ENCODE measurements around the gene OVOL1. TPM values are rescaled to one million over a fixed set of nuclear protein-coding genes. Genes with fewer than 3 reads are reported as not detected.
"Not testable (repeated sequence)": the region's sequence is repeated elsewhere in the genome, so short reads cannot be mapped to it uniquely, and the experiment has no call there.

OVOL1 gene
- total RNA-seq: not detected

GRCh38 chr11:65786786-65787636, at the start of gene OVOL1:
OVOL1 (plus strand) TSS chr11:65787063; CDS start chr11:65787374, 311 bp downstream.
- DNase-seq: no peak

GRCh38 chr11:65739022-65739421, 47.8 kb upstream of the OVOL1 start:
- no peak for DNase-seq

DNA sequence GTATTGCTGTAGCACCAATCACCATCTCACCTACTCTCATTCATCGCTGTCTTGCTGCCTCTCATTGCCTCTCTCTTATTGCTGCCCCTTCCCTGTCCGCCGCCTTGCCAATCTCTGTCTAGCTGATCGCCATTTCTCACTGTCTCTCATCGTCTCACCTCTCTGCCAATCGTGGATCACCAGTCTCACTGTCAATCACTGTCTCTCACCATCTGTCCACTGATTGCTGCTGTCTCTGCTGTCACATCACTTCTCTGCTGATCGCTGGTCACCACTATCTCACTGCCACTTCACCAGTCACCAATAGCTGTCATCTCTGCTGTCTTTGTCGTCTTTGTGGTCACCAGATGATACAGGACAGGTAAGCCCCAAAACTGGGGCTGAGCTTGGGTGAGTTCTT, 45.7 kb upstream of the OVOL1 start:
- no peak for DNase-seq

GRCh38 chr11:65742353-65742752, 44.5 kb upstream of the OVOL1 start:
- DNase-seq: no peak

DNA sequence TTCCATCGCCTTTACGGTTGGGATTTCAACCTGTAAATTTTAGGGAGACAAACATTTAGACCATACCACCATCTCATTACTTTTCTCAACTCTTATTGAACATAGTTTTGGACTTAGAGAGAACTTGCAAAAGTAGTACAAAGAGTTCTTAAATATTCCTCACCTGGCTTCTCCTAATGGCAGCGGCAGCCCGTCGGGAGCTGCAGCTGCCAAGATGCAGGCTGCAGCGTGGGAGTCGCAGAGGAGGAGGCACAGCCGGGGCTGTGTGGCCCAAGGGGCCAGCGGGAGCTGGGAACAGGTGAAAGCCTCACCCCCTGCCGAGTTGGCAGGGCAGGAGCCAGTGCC, 43.2 kb upstream of the OVOL1 start:
- DNase-seq: no peak

- DNase-seq: no peak
These were observed 42.7 kb upstream of the OVOL1 start for GRCh38 chr11:65744026-65744698.

DNA sequence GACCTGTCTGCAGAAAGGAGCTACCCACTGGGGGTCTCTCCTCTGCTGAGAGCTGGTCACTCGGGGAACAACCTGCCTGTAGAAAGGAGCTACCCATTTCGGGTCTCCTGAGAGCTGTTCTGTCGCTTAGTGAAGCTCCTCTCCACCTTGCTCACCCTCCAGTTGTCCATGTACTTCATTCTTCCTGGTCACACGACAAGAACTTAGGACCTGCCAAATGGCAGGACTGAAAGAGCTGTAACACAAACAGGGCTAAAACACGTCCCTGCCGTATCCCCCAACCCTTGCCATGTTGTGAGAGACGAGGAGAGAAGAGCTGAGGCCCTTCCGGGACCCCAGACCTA, 42.2 kb upstream of the OVOL1 start:
- no peak for DNase-seq

DNA sequence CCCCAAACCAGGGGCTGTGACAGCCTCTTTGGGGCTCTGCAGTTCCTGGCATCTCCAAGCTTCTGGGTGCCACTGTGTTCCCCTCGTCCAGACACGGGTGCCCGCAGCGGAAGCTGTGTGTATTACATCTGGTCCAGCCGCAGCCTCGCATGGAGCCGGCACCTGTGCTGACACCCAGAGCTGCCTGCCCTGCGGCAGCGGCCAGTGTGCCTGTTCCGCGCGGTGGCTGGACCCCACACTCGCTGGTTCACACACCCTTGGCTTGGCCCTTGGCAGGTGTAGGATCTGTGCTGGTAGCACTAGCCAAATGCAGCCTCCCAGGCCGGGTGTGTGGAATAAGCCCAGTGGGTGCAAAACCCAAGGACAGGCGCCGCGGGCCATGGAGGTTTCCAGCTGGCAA, 41.8 kb upstream of the OVOL1 start:
- no peak for DNase-seq

GRCh38 chr11:65762169-65762568, 24.7 kb upstream of the OVOL1 start:
- DNase-seq: not testable (repeated sequence)

DNA sequence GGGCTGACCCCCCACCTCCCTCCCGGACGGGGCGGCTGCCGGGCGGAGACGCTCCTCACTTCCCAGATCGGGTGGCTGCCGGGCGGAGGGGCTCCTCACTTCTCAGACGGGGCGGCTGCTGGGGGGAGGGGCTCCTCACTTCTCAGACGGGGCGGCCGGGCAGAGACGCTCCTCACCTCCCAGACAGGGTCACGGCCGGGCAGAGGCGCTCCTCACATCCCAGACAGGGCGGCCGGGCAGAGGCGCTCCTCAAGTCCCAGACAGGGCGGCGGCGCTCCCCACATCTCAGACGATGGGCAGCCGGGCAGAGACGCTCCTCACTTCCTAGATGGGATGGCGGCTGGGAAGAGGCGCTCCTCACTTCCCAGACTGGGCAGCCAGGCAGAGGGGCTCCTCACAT, 24.0 kb upstream of the OVOL1 start:
- not testable (repeated sequence) for DNase-seq

DNA sequence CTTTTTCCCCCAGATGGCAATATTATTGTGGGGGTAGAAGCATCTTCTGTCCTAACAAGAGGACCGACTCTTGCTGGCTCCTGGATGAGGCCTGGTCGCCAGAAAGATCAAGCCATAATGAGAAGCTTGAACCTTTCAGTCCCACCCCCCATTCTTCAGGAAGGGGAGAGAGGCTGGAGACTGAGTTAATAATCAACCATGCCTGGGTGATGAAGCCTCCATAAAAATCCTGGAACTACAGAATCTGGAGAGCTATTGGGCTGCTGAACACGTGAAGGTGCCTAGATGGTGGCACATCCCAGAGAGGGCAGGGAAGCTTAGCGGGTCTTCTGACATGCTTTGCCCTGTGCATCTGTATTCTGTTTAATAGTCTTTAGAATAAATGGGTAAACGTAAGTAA, 22.4 kb upstream of the OVOL1 start:
- no peak for DNase-seq

DNA sequence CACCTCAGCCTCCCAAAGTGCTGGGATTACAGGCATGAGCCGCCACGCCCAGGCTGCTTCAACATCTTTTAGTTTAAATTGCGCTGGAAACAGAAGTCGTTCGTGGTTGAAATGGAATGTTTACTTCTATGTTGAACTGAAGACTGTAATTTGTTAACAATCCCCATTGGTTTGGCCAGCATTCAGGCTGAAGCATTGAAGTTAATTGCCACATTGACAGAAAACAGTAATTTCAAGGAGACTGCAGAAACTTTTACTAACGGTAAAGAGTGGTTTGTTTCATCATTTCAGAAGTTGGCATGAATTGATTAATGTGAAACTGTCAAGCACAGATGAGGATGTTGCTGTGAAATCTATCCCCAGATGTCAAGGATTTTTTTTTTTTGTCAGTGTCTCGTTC, 20.3 kb upstream of the OVOL1 start:
- DNase-seq: no peak

DNA sequence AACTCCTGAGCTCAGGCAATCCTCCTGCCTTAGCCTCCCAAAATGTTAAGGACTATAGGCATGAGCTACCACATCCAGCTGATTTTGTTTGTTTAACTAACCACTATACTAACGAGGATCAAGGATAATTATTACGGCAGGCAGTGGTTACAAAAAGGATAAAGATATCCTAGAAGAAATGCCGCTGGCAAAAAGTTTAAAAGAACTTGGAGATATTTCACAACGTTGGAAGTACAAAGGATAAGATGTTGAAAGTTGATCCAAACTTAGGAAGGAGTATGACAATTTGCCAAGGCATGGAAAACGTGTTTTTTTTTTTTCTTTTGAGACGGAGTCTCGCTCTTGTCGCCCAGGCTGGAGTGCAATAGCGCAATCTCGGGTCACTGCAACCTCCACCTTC, 19.5 kb upstream of the OVOL1 start:
- DNase-seq: no peak

DNA sequence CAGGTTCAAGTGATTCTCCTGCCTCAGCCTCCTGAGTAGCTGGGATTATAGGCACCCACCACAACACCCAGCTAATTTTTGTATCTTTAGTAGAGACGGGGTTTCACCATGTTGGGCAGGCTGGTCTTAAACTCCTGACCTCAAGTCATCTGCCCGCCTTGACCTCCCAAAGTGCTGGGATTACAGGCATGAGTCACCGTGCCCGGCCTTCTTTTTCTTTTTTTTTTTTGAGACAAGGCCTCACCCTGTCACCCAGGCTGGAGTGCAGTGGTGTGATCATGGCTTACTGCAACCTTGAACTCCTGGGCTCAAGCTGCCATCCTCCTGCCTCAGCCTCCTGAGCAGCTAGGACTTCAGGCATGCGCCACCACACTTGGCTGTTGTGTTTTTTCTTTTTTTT, 19.1 kb upstream of the OVOL1 start:
- DNase-seq: not testable (repeated sequence)

- no peak for DNase-seq
These were observed 15.8 kb upstream of the OVOL1 start for GRCh38 chr11:65770951-65771567.

GRCh38 chr11:65771589-65772112, 15.2 kb upstream of the OVOL1 start:
- DNase-seq: no peak

GRCh38 chr11:65773784-65774411, 13.0 kb upstream of the OVOL1 start:
- no peak for DNase-seq

GRCh38 chr11:65774525-65775306, 12.1 kb upstream of the OVOL1 start:
- no peak for DNase-seq

DNA sequence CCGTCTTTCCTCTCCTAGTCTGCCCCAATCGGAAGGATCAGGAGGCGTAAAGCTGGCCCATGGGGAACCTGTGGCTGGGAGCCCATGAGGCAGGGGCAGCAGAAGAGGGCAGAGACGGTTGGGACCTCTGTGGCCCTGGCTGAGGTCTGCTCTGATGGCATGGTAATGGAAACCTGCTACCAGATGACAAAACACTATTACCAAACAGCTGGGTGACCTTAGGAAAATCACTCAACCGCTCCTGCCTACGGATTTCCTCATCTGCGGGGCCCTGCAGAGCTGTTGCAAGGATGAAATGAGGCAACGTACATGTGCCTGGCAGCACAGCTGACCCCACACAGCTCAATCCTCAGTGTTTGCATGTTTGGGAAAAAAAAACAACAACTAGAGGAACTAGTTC, 10.7 kb upstream of the OVOL1 start:
- DNase-seq: no peak

GRCh38 chr11:65776710-65777141, 10.1 kb upstream of the OVOL1 start:
- DNase-seq: no peak

GRCh38 chr11:65777241-65777640, 9.6 kb upstream of the OVOL1 start:
- DNase-seq: no peak

DNA sequence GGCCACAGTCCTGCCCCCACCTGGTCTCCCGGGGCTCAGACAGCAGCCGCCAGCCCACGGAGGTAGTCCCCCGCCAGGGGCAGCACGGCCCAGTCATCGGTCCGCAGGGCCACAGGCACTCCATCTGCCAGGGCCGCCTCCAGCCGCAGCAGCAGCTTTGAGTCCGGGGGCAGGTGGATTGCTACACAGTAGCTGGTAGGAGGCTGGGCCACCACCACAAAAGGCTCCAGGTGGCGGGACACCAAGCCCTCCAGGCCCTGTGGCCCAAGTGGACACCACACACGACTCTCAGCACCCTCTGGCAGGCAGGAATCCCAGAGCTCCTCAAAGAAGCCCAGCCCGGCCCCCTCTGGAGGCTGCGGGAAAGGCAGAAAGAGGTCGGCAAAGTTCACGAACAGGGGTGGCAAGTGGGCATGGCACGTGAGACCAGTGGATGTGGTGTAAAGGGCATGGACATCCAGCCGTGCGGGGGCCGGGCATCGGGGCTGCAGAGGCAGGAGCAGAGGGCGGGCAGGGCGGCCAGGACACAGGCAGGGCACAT, 9.0 kb upstream of the OVOL1 start:
- no peak for DNase-seq
